Mesothelial cell of epicardium (in vitro differentiated cells): Measurements from ENCODE around the gene HEXIM2. TPM values are rescaled to one million over a fixed set of nuclear protein-coding genes. Genes with fewer than 3 reads are reported as not detected.

ENCODE experiments used
- DNase-seq, 2 experiments: peaks; one replicate each; pipeline ENCODE4 v3.0.0; 2021; ENCODE audit warnings: low spot score in 2 of 2; ENCODE audit not compliant: unreplicated experiment in 2 of 2
- H3K27ac Mint-ChIP-seq: 2 replicates; pipeline ENCODE4 v1.8.0; 2021; ENCODE audit warnings: mixed read lengths
- H3K27me3 Mint-ChIP-seq: 2 replicates; pipeline ENCODE4 v1.8.0; 2021; ENCODE audit warnings: low read depth, mixed read lengths
- H3K36me3 Mint-ChIP-seq: 2 replicates; pipeline ENCODE4 v1.8.0; 2021; ENCODE audit warnings: mixed read lengths
- H3K4me1 Mint-ChIP-seq: 2 replicates; pipeline ENCODE4 v1.8.0; 2021; ENCODE audit warnings: mixed read lengths
- H3K4me3 Mint-ChIP-seq: 2 replicates; pipeline ENCODE4 v1.8.0; 2021; ENCODE audit warnings: mild to moderate bottlenecking, moderate library complexity, mixed read lengths
- H3K9me3 Mint-ChIP-seq: 2 replicates; pipeline ENCODE4 v1.8.0; 2021; ENCODE audit warnings: mixed read lengths
- CTCF ChIP-seq: fragments of 200-600 bp; sonication (generic); IDR thresholded peaks from one replicate; pipeline ENCODE4 v1.5.0; 2021; ENCODE audit warnings: antibody characterized with exemption; ENCODE audit not compliant: unreplicated experiment
- total RNA-seq: library from RNA; stranded (reverse); gene quantifications from 3 replicates; pipeline ENCODE4 v1.2.1, GENCODE V29; 2021

Gene HEXIM2
- total RNA-seq, 1 donor from 2014 or later = 6.5 TPM

GRCh38 chr17:45170931-45171337 is 9.3 kb downstream of the HEXIM2 start:
- no peak for DNase-seq
- H3K9me3 Mint-ChIP-seq = no peaks in the 10 kb centered on the region

GRCh38 chr17:45171338-45172231 is 9.9 kb downstream of the HEXIM2 start:
- H3K9me3 Mint-ChIP-seq = no peaks in the 10 kb centered on the region
- peak overlapping the region; percentile 99 for H3K27ac Mint-ChIP-seq
- peaks cover 4% of the 10 kb centered on the region for H3K36me3 Mint-ChIP-seq
- peak overlapping the region; percentile 38 for H3K4me3 Mint-ChIP-seq
- H3K27me3 Mint-ChIP-seq = no peaks in the 10 kb centered on the region
- peak in 1 of 2 experiments; percentile 68 for DNase-seq
- H3K4me1 Mint-ChIP-seq = peaks cover 38% of the 10 kb centered on the region
- no peak for TF ChIP-seq CTCF

More at GRCh38 chr17:45170931-45171337, 9.3 kb downstream of the HEXIM2 start:
- H3K36me3 Mint-ChIP-seq = peaks cover 7% of the 10 kb centered on the region
- H3K27me3 Mint-ChIP-seq = no peaks in the 10 kb centered on the region
- H3K27ac Mint-ChIP-seq = peak overlapping the region; percentile 99
- H3K4me1 Mint-ChIP-seq = peaks cover 31% of the 10 kb centered on the region
- peak overlapping the region; percentile 38 for H3K4me3 Mint-ChIP-seq
- no peak for TF ChIP-seq CTCF

- Mint-ChIP-seq H3K9me3 (no peaks in the 10 kb centered on the region), H3K27me3 (no peaks in the 10 kb centered on the region), H3K27ac (peak overlapping the region; percentile 99), H3K4me1 (peaks cover 39% of the 10 kb centered on the region), H3K36me3 (peaks cover 4% of the 10 kb centered on the region), H3K4me3 (peak overlapping the region; percentile 20)
- TF ChIP-seq CTCF = no peak
- DNase-seq = peak in 1 of 2 experiments; percentile 41
These were observed 10.5 kb downstream of the HEXIM2 start for GRCh38 chr17:45172232-45172540.

- TF ChIP-seq CTCF = no peak
- Mint-ChIP-seq H3K27ac (peak overlapping the region; percentile 99), H3K4me1 (peaks cover 39% of the 10 kb centered on the region), H3K36me3 (peaks cover 4% of the 10 kb centered on the region), H3K27me3 (no peaks in the 10 kb centered on the region), H3K4me3 (peak overlapping the region; percentile 31), H3K9me3 (no peaks in the 10 kb centered on the region)
- peak in 1 of 2 experiments; percentile 51 for DNase-seq
These were observed 11.0 kb downstream of the HEXIM2 start for GRCh38 chr17:45172541-45173286.

- no peak for DNase-seq
- no peak for TF ChIP-seq CTCF
- H3K27me3 Mint-ChIP-seq = no peaks in the 10 kb centered on the region
These were observed 14.1 kb downstream of the HEXIM2 start for GRCh38 chr17:45175759-45176115.

More at GRCh38 chr17:45175759-45176115, 14.1 kb downstream of the HEXIM2 start:
- Mint-ChIP-seq H3K27ac (peak overlapping the region; percentile 72), H3K9me3 (no peaks in the 10 kb centered on the region), H3K4me3 (no peak overlapping the region), H3K4me1 (peaks cover 34% of the 10 kb centered on the region), H3K36me3 (no peaks in the 10 kb centered on the region)
